IPS DF 6.9 (cell line): ENCODE measurements around the gene WDR93.

Source experiments
- DNase-seq: peaks from one replicate; pipeline ENCODE4 v3.0.0-alpha.2; 2013; ENCODE audit warnings: low read depth, low spot score
- H3K27ac ChIP-seq: one replicate; pipeline ENCODE4 v1.5.1; 2013; ENCODE audit warnings: low read length, control low read depth
- H3K27me3 ChIP-seq: 2 replicates; pipeline ENCODE4 v1.6.1; 2013; ENCODE audit warnings: mild to moderate bottlenecking, low read length; ENCODE audit not compliant: control insufficient read depth, insufficient read depth
- H3K36me3 ChIP-seq: 2 replicates; pipeline ENCODE4 v1.6.1; 2013; ENCODE audit warnings: low read length; ENCODE audit not compliant: control insufficient read depth, insufficient read depth
- H3K4me1 ChIP-seq: 2 replicates; pipeline ENCODE4 v1.6.1; 2013; ENCODE audit warnings: low read length; ENCODE audit not compliant: control insufficient read depth, insufficient read depth
- H3K4me3 ChIP-seq: 2 replicates; pipeline ENCODE4 v1.5.1; 2013; ENCODE audit warnings: mild to moderate bottlenecking, low read length
- H3K9me3 ChIP-seq: 2 replicates; pipeline ENCODE4 v1.6.1; 2013; ENCODE audit warnings: low read length, inconsistent platforms; ENCODE audit not compliant: control insufficient read depth, insufficient read depth
- WGBS: extraction: QIAGEN DNeasy Blood & Tissue Kit; methylation state at CpG from one replicate; pipeline ENCODE4 v1.1.7; 2013; ENCODE audit warnings: mixed read lengths, missing lambda C conversion rate; ENCODE audit not compliant: insufficient read length, insufficient coverage; 5-methylcytosine and 5-hydroxymethylcytosine counted together

The WDR93 gene

DNA sequence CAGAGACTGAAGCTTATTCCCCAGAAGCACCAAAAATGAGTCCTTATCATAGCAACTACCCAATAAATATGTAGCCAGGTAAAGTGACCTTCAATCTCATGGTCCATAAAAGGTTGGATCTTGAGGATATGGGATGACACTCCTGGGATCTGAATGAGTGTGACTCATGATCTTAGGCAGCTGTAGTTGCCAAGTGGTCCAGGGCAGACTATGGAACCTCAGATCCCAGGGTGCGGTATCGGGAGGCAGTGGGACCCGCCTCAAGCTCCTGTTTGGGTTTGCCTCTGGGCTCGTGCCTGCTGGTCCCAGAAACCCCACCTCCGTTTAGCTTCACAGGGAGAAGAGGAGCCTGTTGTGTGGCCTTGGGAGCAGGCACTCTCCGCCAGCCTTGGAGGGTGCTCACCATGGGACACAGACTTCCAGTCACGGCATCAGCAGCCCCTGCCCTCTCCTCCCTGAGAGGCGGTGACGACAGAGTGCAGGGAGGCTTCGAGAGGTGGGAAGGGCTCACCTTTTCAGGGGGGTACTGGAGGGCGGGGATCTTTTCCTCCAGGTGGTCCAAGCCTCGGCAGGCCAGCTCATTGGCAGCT is 19.5 kb upstream of the WDR93 start:
- Histone ChIP-seq H3K4me1 (0 out of 2 replicates have a peak, but pooled peaks cover 2% of the 10 kb centered on the region), H3K4me3 (no peak overlapping the region), H3K27ac (no peak overlapping the region), H3K27me3 (no peaks in the 10 kb centered on the region), H3K36me3 (no peaks in the 10 kb centered on the region; the same call in 1 of the 2 replicates), H3K9me3 (no peaks in the 10 kb centered on the region)
- DNase-seq: no peak
- WGBS: no CpG with 5 or more reads among the region's 12 CpGs

DNA sequence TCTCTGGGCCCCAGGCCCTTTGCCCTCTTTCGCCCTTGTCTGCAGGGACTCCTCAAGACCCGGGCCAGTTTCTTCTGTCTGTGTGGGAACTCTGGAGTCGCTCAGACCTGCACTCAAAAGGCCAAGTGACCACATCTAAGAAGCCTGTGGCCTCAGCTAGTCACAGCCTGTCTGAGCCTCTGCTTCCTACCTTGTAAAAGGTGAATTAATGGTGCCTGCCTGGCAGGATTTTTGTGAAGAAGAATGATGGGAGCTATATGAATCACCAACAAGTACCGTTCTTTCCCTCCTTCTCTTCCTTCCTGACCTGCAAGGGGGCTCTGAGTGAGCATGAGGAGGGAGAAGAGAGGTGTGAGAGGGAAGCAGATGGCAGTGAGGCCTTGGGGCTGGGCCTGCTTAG is 18.9 kb upstream of the WDR93 start:
- H3K4me3 ChIP-seq: no peak overlapping the region
- no peaks in the 10 kb centered on the region; the same call in 1 of the 2 replicates for H3K36me3 ChIP-seq
- WGBS: no CpG with 5 or more reads among the region's 4 CpGs
- H3K9me3 ChIP-seq: no peaks in the 10 kb centered on the region
- no peak overlapping the region for H3K27ac ChIP-seq
- no peaks in the 10 kb centered on the region for H3K4me1 ChIP-seq
- DNase-seq: no peak
- no peaks in the 10 kb centered on the region for H3K27me3 ChIP-seq

DNA sequence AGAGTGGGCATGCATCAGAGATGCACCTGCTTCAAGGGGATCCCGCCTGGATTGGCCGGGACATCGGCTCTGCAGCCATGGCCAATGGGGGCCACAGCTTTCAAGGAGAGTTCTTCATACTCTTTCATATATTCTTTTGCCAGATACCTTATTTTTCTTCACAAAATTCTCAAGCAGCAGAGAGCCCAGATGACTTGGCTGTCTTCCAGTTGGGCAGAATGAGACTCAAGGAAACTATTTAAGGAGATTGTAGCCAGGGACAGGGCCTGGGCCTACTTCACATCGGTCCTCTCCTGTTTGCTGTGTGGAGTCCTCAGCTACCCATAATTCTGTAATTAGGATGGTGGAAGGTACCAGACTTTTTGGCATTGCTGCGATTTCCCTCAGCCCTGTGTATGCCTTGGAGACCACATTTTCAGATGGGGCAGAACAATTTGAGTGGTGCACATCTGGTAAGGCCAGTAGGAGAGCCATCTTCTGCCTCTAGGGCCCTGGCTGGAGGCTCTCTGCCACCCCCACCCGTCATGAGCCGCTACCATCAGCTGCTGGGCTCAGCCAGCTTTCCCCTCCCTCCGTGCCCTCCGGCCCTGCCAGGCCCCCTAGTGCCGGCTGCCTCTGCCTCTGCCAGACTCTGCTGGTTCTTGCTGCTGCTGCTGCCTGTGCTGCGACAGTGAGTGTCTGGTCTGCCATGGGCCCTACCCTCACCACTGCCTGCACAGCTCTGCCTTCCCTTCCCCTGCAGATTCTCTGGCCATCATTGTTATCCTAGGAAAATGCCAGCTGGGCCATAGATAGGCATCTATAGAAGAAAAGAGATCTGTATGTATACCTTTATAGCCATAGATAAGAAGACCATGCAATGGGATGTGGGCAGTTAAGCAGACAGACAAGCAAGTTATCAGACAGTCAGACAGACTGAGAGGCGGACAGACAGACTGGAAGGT is 18.1 kb upstream of the WDR93 start:
- no peak overlapping the region for H3K27ac ChIP-seq
- H3K4me3 ChIP-seq: no peak overlapping the region
- H3K36me3 ChIP-seq: no peaks in the 10 kb centered on the region; the same call in 1 of the 2 replicates
- H3K27me3 ChIP-seq: no peaks in the 10 kb centered on the region
- H3K9me3 ChIP-seq: no peaks in the 10 kb centered on the region
- WGBS: no CpG with 5 or more reads among the region's 12 CpGs
- DNase-seq: no peak
- no peaks in the 10 kb centered on the region for H3K4me1 ChIP-seq

DNA sequence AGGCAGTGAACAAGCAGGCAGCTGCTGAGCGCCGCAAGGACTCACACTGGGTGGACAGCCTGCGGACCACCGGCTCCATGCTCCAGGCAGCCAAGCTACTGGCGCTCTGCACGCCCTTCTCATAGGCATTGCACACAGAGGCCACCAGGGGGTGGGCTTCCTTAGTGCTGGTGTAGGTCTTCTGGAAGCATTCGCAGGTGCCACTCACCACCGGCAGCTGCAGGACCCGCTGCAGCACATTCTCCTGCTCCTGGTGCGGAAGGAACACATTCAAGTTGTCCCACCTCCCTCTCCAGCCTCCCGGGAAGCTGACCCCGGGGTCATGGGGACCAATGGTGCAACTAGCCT is 17.5 kb upstream of the WDR93 start:
- WGBS: no CpG with 5 or more reads among the region's 12 CpGs
- no peak overlapping the region for H3K27ac ChIP-seq
- no peaks in the 10 kb centered on the region for H3K4me1 ChIP-seq
- peak; percentile 72 for DNase-seq
- H3K27me3 ChIP-seq: no peaks in the 10 kb centered on the region
- H3K4me3 ChIP-seq: no peak overlapping the region
- H3K9me3 ChIP-seq: no peaks in the 10 kb centered on the region
- H3K36me3 ChIP-seq: no peaks in the 10 kb centered on the region

DNA sequence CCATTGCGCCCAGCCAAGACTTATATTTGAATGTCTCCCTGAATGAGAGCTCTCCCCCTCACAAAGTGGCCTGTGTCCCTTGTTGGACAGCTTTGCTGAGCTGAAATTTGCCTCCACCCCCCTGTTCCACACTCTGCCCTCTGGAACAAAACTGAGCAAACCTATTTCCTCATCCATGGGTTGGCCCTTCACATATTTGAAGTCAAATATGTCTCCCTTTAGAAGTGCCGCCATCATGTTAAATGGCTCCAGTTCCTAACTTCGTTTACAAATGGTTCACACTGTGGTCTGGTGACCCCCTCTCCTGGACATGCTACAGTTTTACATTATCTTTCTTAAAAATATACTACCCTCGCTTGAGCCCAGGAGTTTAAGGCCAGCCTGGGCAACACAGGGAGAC is 16.1 kb upstream of the WDR93 start:
- Histone ChIP-seq H3K4me1 (no peaks in the 10 kb centered on the region), H3K9me3 (no peaks in the 10 kb centered on the region), H3K4me3 (no peak overlapping the region), H3K27me3 (no peaks in the 10 kb centered on the region), H3K27ac (no peak overlapping the region), H3K36me3 (no peaks in the 10 kb centered on the region)
- DNase-seq: no peak
- WGBS: no CpG with 5 or more reads among the region's 4 CpGs

DNA sequence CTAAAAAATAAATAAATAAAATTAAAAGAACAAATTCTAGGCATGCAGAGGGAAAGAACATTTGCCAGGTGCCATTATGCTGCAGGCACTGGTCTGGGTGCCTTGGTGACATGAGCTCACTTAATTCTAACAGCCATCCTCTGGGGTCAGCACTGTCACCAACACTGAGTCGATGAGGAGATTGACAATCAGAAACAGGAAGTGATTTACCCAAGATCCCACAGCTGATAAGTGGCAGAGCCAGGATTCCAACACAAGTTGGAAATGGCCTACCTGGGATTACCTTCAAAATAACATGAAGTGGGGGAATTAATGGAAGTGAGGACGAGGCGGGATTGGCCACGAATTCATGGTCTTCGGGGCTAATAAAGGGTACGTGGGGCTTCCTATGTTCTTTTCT is 15.0 kb upstream of the WDR93 start:
- Histone ChIP-seq H3K4me3 (no peak overlapping the region), H3K27me3 (no peaks in the 10 kb centered on the region), H3K9me3 (no peaks in the 10 kb centered on the region), H3K36me3 (no peaks in the 10 kb centered on the region), H3K4me1 (no peaks in the 10 kb centered on the region), H3K27ac (no peak overlapping the region)
- DNase-seq: no peak
- WGBS: no CpG with 5 or more reads among the region's 6 CpGs

DNA sequence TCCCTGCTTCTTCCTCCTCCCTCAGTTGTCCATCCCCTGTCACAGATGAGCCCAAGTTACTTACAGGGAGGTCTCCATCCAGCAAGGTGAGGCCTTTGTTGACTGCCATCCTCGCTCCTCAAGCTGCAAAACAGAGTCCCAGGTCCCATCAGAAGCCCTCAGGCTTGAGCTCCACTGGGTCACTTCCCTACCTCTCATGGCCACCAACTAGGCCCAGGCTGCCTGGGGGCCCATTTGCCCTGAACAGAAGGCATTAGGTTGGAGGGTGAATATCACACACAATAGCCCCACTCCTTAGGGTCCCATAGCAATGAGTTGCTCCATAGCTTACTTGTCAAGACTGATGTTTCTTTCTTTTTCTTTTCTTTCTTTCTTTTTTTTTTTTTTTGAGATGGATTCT is 13.2 kb upstream of the WDR93 start:
- DNase-seq: no peak
- no CpG with 5 or more reads among the region's 1 CpG for WGBS
- Histone ChIP-seq H3K9me3 (no peaks in the 10 kb centered on the region), H3K27me3 (no peaks in the 10 kb centered on the region), H3K27ac (no peak overlapping the region), H3K4me3 (no peak overlapping the region), H3K36me3 (no peaks in the 10 kb centered on the region), H3K4me1 (no peaks in the 10 kb centered on the region)

DNA sequence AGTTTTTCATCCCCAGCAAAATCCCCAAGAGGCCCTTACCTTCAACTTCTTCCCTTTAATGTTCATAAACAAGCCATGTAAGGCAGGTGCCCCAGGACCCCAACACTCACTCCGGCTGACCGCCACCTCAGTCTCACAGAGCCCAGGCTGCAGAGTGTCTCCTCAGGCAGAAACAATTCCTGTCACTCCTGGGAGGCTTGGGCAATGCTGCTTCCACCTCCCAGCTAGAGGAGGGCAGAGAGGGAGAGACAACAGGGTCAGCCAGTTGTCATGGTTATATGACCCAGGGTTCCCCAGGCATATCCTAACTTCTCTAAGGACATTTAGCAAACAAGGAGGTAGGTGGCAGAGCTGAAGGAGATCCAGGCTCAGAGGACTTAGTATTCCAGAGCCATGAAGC is 11.4 kb upstream of the WDR93 start, which contains the start of gene PLIN1:
TSS of gene PLIN1 (minus strand) at position 156 of the 400 bp plus-strand sequence. CDS start 1,878 bp downstream, outside the sequence.
- H3K27me3 ChIP-seq: no peaks in the 10 kb centered on the region
- H3K4me3 ChIP-seq: no peak within 1 kb of the TSS
- no peaks in the 10 kb centered on the region for H3K36me3 ChIP-seq
- H3K4me1 ChIP-seq: no peaks in the 10 kb centered on the region
- no peak within 1 kb of the TSS for H3K27ac ChIP-seq
- no peaks in the 10 kb centered on the region for H3K9me3 ChIP-seq
- no peak for DNase-seq
- no CpG with 5 or more reads among the region's 2 CpGs for WGBS

DNA sequence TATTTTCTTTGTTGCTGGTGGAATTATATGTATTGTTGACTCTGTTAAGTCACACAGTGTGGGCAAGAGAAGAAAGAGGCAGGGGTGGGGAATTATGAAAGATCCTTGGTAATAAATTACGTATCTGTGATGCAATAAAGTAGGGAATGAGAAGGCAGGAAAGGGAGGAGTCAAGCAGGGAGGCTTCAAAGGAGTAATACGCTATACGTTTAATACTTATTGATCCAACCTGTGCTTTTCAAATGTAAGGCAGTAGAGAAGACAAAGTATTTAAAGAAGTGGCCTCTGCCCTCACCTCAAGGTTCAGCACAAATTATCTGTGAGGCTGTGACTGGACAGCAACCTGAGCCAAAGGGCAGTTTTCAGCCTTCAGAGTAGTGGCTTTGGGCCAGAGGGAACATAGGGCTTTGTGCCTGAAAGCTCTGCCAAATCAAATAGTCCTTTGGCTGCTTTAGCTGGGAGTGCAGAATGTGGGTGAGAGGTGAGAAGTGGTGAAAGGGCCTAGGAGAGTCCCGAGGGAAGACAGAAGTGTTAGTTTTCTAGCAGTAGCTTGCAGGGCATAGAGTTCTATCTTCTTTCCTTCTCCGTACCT is 10.2 kb upstream of the WDR93 start:
- Histone ChIP-seq H3K27me3 (no peaks in the 10 kb centered on the region), H3K36me3 (no peaks in the 10 kb centered on the region), H3K9me3 (no peaks in the 10 kb centered on the region), H3K4me3 (no peak overlapping the region), H3K27ac (no peak overlapping the region), H3K4me1 (no peaks in the 10 kb centered on the region)
- WGBS: no CpG with 5 or more reads among the region's 5 CpGs
- no peak for DNase-seq

DNA sequence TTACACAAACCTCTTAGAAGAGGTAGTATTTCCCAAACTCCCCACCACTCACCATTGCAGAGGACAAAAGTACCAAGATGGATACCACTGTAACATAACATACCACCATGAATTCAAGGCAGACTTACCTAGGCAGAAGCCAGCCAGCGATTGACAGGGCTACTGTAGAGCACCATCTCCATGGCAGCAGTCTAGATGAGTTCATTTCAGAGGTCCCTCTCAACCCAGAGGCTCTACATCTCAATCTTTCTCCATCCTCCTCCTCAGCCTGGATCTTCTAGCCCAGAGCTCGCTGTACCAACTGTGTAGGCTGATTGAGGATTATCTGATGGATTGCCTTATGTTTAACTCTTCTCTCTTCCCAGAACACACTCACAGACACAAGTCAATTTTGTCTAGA is 9.5 kb upstream of the WDR93 start:
- no CpG with 5 or more reads among the region's 2 CpGs for WGBS
- DNase-seq: no peak
- Histone ChIP-seq H3K4me1 (no peaks in the 10 kb centered on the region), H3K27ac (no peak overlapping the region), H3K27me3 (no peaks in the 10 kb centered on the region), H3K36me3 (no peaks in the 10 kb centered on the region), H3K9me3 (no peaks in the 10 kb centered on the region), H3K4me3 (no peak overlapping the region)
